Vagina (tissue), 2 donors: ENCODE results near the gene ZCCHC14.

Source experiments
- POLR2A ChIP-seq, 2 donors: fragments of 450-650 bp; IDR thresholded peaks; one replicate each; pipeline ENCODE4 v1.6.1; 2017; ENCODE audit warnings: antibody characterized with exemption in 2 of 2, mild to moderate bottlenecking in 2 of 2, moderate library complexity in 2 of 2
- POLR2AphosphoS5 ChIP-seq, 2 donors: sonication (generic); formaldehyde crosslinking; IDR thresholded peaks; one replicate each; pipeline ENCODE4 v1.9.0; 2017; ENCODE audit warnings: antibody characterized with exemption in 2 of 2, mild to moderate bottlenecking in 2 of 2, low read depth in 1 of 2; ENCODE audit not compliant: insufficient read depth in 1 of 2
- TF ChIP-seq, protein P1 (sequence below), 3 experiments: fragments of 450-650 bp in 2 of 3; fragments of 200-600 bp in 1 of 3; sonication (generic) in 1 of 3; IDR thresholded peaks; one replicate each; pipeline ENCODE4 v1.5.1; 2017 to 2019; ENCODE audit warnings: antibody characterized with exemption in 3 of 3, mild to moderate bottlenecking in 2 of 3, moderate library complexity in 2 of 3

DNA sequence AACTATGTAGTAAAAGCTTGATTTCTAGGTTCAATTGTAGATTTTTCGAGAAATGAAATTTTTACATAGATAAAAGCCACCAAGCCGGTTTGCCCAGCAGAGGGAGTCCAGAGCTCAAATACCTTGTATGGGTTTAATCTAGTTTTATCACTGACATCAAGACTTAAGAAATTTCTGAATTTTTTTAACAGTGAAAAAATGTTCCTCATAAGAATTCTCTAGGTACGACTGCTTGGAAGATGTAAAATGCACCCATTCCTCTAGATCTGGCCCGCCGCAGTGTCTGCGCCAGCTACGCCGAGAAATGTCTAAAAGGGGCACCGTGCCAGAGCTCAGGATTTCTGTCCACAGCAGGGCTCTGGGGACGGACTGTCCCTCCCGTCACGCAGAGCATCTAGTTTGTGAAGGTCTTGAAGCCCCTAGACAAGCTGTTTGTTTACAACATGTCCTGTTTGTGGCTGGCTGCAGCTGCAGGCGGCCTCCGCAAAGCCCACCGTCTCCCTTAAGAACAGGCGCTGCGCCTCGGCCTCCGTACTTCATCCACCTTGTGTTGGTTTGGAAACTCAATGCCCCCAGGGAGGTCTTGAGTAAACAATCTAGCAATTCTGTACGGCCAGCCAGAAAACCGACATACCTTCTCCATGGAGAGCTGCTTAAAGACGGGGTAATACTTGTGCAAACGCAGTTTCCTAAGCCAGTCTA lies 75.8 kb downstream of the ZCCHC14 start:
- TF ChIP-seq POLR2A (IDR thresholded peaks at IDR 0.05) (no peak), POLR2AphosphoS5 (IDR thresholded peaks at IDR 0.05; ENCODE audit: insufficient read depth in 1 of 2, low read depth in 1 of 2) (no peak)
- TF ChIP-seq, protein P1, sequence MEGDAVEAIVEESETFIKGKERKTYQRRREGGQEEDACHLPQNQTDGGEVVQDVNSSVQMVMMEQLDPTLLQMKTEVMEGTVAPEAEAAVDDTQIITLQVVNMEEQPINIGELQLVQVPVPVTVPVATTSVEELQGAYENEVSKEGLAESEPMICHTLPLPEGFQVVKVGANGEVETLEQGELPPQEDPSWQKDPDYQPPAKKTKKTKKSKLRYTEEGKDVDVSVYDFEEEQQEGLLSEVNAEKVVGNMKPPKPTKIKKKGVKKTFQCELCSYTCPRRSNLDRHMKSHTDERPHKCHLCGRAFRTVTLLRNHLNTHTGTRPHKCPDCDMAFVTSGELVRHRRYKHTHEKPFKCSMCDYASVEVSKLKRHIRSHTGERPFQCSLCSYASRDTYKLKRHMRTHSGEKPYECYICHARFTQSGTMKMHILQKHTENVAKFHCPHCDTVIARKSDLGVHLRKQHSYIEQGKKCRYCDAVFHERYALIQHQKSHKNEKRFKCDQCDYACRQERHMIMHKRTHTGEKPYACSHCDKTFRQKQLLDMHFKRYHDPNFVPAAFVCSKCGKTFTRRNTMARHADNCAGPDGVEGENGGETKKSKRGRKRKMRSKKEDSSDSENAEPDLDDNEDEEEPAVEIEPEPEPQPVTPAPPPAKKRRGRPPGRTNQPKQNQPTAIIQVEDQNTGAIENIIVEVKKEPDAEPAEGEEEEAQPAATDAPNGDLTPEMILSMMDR (IDR thresholded peaks at IDR 0.05): peak; percentile 45 to 74 (median 64)
